HG02588 (cell line): Measurements from ENCODE around the gene HNRNPL.
A peak's percentile ranks its signal among the peaks of the same experiment; 100 is the strongest.
"Not testable (repeated sequence)": the region's sequence is repeated elsewhere in the genome, so short reads cannot be mapped to it uniquely, and the experiment has no call there.

Experiments used
- ATAC-seq: cut with Tn5 transposase; IDR thresholded peaks from one replicate; pipeline ENCODE4 v1.9.1; 2021; ENCODE audit warnings: mild to moderate bottlenecking, moderate library complexity; ENCODE audit not compliant: unreplicated experiment

The HNRNPL gene

DNA sequence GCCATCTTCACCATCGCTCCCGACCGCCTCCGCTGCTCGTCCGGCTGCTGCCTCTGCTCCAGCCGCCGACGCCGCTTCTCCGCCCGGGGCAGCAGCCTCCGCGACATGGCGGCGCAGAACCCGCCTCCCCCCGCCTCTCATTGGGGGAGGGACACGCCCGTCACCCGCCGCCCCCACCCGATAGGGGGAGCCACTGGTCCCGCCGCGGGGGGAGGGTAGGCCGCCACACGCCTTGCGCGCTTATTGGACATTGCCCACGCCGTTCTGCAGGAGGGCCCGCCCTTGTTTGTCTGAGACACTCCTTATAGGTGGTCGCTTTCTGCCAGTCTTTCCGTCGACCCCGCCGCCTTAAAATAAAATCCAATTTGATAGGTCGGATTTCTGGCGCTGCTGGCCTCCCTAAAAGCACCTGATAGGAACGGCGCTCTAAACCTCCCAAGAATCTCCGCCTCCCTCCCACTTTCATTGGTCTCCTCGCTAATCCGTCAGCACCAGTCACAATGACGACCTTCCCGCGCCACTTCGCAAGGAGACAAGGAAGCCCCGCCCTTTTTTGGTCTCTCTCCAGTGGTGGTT is at the start of gene HNRNPL:
TSS of gene HNRNPL (minus strand) at position 127 of the 576 bp plus-strand sequence. CDS start at position 107, 20 bp downstream.
- peak; percentile 43 for ATAC-seq

GRCh38 chr19:38898788-38899446 is 49.1 kb upstream of the HNRNPL start:
- ATAC-seq = no peak

DNA sequence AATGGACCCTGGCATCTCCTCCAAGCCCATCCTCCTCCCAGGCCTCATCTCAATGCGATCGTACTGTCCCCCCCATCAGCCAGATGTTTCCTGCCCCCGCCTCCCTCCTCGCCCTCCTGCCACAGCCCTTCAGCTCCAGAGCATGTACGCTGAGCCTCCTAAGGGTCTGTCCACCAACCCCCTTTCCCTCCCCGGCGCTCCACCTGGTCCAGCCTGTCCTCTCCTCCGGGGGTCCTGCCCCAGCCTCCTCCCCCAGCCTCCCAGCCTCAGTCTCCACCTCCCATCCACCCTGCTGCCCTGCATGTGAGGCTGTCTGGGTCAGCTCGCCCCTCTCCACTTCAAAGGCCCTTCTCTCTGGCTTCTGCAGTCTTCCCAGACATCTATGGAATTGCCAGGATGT is 45.2 kb upstream of the HNRNPL start:
- ATAC-seq = no peak

DNA sequence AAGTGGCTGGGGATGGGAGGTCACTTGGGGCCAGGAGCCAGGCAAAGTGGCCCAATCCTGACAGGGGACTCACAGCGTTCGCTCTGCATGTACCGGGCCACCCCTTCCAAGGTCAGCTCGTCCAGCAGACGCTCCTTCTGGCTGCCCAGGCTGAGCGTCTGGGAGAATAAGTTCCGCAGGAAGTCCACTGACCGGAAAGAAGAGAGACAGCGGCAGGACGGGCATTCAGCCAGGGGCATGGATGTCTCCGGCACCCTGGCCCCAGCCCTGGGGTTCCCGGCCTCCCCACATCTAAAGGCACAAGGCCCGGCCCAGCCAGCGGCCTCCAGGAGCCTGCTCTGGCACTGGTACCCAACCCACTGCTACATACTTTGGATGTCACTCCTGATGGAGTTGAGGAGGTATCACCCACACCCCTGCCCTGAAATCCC is 43.6 kb upstream of the HNRNPL start:
- ATAC-seq = no peak

- ATAC-seq = no peak
Observed at GRCh38 chr19:38892841-38893240, 43.1 kb upstream of the HNRNPL start.

- no peak for ATAC-seq
Observed at GRCh38 chr19:38891771-38892170, 42.0 kb upstream of the HNRNPL start.

- ATAC-seq = no peak
Observed at GRCh38 chr19:38890686-38891085, 40.9 kb upstream of the HNRNPL start.

- ATAC-seq = no peak
Observed at GRCh38 chr19:38889803-38890202, 40.0 kb upstream of the HNRNPL start.

GRCh38 chr19:38888876-38889275 is 39.1 kb upstream of the HNRNPL start:
- ATAC-seq = no peak

- ATAC-seq = not testable (repeated sequence)
Observed at GRCh38 chr19:38884691-38885090, 34.9 kb upstream of the HNRNPL start.

GRCh38 chr19:38883286-38883685 is 33.5 kb upstream of the HNRNPL start:
- no peak for ATAC-seq

DNA sequence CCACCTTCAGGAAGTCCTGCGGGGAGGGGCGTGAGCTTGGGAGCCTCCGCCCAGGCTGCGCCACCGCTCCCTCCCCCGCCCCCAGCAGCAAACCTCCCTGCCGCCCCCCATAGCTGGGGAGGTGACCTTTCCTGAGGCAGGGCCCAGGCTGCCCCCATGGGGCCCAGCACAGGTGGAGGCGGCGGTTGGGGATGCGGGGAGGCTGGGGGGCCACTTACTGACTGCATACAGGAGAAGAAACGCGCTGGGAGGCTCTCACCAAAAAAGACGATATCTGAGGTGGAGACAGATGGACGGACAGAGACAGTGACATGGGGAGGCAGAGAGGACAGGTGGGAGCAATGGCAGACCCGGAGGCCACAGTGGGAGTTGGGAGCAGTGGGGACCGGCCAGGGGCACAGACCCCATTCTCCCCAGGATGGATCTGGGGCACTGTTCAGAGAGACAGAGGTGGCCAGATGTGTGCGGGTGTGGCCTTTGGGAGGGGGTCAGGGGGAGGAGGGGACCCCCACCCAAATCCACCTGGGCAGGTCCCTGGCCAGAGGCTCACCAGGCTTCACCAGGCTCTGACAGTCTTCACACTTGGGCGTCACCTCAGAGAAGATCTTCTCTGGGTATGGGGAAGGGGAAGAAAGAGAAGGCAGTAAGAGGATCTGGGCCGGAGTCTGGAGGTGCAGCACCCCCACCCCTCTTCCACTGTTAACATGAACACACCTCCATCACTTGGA is 31.3 kb upstream of the HNRNPL start:
- no peak for ATAC-seq

DNA sequence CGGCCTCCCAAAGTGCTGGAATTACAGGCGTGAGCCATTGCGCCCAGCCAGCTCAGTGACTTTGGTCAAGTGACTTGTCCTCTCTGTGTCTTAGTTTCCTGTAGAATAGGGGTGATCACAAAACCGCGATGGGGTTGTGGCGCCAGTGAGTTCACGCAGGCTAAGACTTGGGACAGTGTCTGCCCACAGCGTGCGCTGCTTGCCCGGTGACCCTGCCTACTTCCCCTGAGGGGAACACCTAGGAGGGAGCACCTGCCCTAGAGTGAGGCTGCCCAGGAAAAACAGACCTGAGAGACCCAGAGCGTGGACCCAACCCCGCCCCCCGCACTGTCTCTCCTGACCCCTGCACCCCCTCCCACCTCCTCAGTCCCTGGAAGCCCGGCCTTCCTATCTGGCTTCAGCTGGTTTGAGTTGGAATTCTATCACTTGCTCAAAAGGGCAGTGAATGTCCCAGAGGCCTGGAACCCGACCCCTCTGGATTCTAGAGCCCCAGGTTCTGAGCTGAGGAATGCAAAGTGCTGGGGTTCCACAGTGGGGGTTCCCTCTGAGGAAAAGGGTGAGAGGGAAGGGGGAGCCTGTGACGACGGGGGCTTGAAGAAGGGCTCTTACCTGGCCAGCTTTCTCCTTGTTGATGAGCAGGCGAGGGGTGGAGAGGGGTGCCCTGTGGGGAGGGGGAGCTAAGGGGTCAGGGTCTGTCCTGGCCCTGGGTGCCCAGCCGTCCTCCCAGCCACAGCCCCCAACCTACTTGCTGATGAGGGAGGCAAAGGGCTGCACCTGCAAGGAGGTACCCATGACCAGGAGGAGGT is 30.5 kb upstream of the HNRNPL start:
- no peak for ATAC-seq

GRCh38 chr19:38879400-38879751 is 29.6 kb upstream of the HNRNPL start:
- no peak for ATAC-seq

DNA sequence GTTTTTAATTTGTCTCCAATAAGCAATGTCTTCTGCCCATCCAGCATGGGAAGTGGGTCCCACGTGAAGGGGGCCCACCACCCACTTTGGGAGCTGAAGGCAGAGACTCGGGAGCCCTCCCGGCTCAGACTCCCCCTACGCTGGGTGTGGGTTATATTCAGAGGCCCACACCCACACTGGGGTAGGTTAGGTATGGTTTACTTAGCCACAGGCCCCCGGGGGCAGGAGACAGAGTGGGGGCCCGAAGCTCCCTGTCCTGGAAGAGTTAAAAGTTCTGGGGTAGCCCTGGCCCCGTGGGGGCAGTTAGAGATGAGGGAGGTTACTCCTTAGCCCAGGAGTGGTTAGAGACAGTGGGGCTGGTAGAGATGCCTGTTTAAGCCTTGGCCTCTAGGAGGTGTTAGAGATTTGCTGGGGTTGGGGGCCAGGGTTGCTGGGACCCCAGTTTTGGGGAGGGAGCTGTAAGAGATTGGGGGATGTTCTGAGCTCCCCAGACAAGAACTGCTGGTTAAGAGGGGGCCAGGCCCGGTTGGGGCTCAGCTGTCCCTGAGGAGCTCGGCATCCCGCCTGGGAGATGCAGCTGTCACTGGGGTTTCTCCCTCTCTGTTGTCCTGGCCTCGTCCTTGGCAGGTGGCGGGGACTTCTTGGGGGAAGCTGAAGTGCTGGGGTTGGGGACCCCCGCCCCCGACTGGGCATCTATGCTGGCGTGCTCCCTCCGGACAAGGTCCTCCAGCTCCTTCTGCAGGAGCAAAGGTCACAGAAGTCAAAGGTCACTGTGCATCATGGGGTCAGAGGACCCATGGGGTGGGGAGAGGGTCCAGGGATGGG is 29.0 kb upstream of the HNRNPL start:
- no peak for ATAC-seq

- ATAC-seq = no peak
Observed at GRCh38 chr19:38877781-38878574, 28.2 kb upstream of the HNRNPL start, which contains the start of gene RINL. Gene RINL, minus strand, starts transcription at chr19:38878275. Its CDS starts 1,533 bp downstream, at chr19:38876742.

DNA sequence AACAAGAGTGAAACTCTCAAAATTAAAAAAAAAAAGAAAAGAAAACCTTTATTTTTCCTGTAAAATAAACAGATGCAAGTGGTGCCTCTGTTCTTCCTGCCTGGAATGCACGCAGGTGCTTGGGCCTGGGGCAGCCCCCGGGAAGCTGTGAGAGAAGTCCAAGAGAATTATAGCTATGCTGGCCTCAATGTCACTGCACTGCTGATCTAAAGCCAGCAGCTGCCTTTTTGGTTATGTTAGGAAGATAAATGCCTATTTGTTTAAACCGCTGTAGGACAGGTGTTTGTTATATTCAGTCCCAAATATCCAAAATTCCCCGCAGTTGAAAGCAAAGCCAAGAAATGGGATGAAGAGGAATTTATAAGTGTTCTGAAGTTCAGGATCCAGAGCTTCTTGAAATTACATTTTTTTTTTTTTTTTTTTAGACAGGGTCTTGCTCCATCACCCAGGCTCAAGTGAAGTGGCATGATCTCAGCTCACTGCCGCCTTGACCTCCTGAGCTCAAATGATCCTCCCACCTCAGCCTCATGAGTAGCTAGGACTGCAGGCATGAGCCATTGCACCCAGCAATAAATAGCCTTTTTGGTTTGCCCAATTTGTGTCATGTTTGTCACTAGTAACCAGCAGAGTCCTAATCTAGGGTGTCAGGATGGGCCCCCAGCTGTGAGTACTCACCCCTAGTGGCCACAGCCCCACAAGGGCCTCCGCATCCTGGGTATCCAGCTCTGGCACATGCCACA is 26.0 kb upstream of the HNRNPL start:
- no peak for ATAC-seq

GRCh38 chr19:38873400-38873799 is 23.6 kb upstream of the HNRNPL start:
- not testable (repeated sequence) for ATAC-seq

- ATAC-seq = no peak
Observed at GRCh38 chr19:38870612-38871011, 20.8 kb upstream of the HNRNPL start.
